SK-N-SH treated with all-trans-retinoic acid at 6 μM for 48 hours (cell line): ENCODE measurements around the gene CAPN10.

Experiments used
- ATAC-seq: fragments of 200-7000 bp; cut with Tn5 transposase; 3 replicates; pipeline ENCODE4 v1.9.1; 2020; ENCODE audit warnings: mild to moderate bottlenecking, moderate library complexity
- ARNTL ChIP-seq: fragments of 450-650 bp; formaldehyde crosslinking; IDR thresholded peaks from 2 replicates; pipeline ENCODE4 v1.5.0; 2020; ENCODE audit warnings: low read depth, mild to moderate bottlenecking, moderate library complexity, borderline replicate concordance
- BACH2 ChIP-seq: fragments of 250-450 bp; sonication (Bioruptor Pico); IDR thresholded peaks from 2 replicates; pipeline ENCODE4 v1.9.0; 2021; ENCODE audit warnings: mild to moderate bottlenecking, borderline replicate concordance
- CREB5 ChIP-seq: fragments of 250-450 bp; sonication (Bioruptor Pico); IDR thresholded peaks from 2 replicates; pipeline ENCODE4 v1.5.1; 2020; ENCODE audit warnings: low read depth, mild to moderate bottlenecking, moderate library complexity
- CSDC2 ChIP-seq: fragments of 250-450 bp; sonication (Bioruptor Pico); IDR thresholded peaks from 2 replicates; pipeline ENCODE4 v1.5.0; 2020; ENCODE audit warnings: mild to moderate bottlenecking, moderate library complexity
- CSRNP3 ChIP-seq: fragments of 250-450 bp; sonication (Bioruptor Pico); IDR thresholded peaks from 2 replicates; pipeline ENCODE4 v1.5.1; 2021; ENCODE audit warnings: mild to moderate bottlenecking, moderate library complexity
- ESRRG ChIP-seq: fragments of 250-450 bp; sonication (Bioruptor Pico); IDR thresholded peaks from 2 replicates; pipeline ENCODE4 v1.6.1; 2021; ENCODE audit warnings: mild to moderate bottlenecking
- GLIS3 ChIP-seq: fragments of 250-450 bp; sonication (Bioruptor Pico); IDR thresholded peaks from 2 replicates; pipeline ENCODE4 v1.5.0; 2020; ENCODE audit warnings: mild to moderate bottlenecking, moderate library complexity
- ISL1 ChIP-seq: fragments of 250-450 bp; sonication (Bioruptor Pico); IDR thresholded peaks from 2 replicates; pipeline ENCODE4 v2.1.2; 2022; ENCODE audit warnings: mild to moderate bottlenecking, moderate library complexity
- OSR1 ChIP-seq: fragments of 250-450 bp; sonication (Bioruptor Pico); IDR thresholded peaks from 2 replicates; pipeline ENCODE4 v1.8.0; 2022; ENCODE audit warnings: moderate library complexity, mild to moderate bottlenecking, inconsistent platforms
- PATZ1 ChIP-seq: fragments of 250-450 bp; sonication (Bioruptor Pico); IDR thresholded peaks from 2 replicates; pipeline ENCODE4 v1.8.0; 2020; ENCODE audit warnings: mild to moderate bottlenecking, moderate library complexity, borderline replicate concordance
- POU6F1 ChIP-seq: fragments of 250-450 bp; sonication (Bioruptor Pico); IDR thresholded peaks from 2 replicates; pipeline ENCODE4 v1.8.0; 2021; ENCODE audit warnings: low read depth, mild to moderate bottlenecking, moderate library complexity, borderline replicate concordance
- PPARA ChIP-seq: fragments of 250-450 bp; sonication (Bioruptor Pico); IDR thresholded peaks from 2 replicates; pipeline ENCODE4 v1.5.0; 2020; ENCODE audit warnings: mild to moderate bottlenecking, borderline replicate concordance
- RARB ChIP-seq: fragments of 250-450 bp; sonication (Bioruptor Pico); IDR thresholded peaks from 2 replicates; pipeline ENCODE4 v1.8.0; 2021; ENCODE audit warnings: mild to moderate bottlenecking, moderate library complexity
- SNAI2 ChIP-seq: fragments of 250-450 bp; sonication (Bioruptor Pico); IDR thresholded peaks from 2 replicates; pipeline ENCODE4 v1.5.0; 2020; ENCODE audit warnings: mild to moderate bottlenecking, moderate library complexity
- TCF4 ChIP-seq: fragments of 250-450 bp; sonication (Bioruptor Pico); IDR thresholded peaks from 2 replicates; pipeline ENCODE4 v1.8.0; 2021; ENCODE audit warnings: mild to moderate bottlenecking, moderate library complexity, borderline replicate concordance
- TSHZ2 ChIP-seq: fragments of 250-450 bp; sonication (Bioruptor Pico); IDR thresholded peaks from 2 replicates; pipeline ENCODE4 v1.5.0; 2020; ENCODE audit warnings: mild to moderate bottlenecking, moderate library complexity
- ZC3H10 ChIP-seq: fragments of 250-450 bp; sonication (Bioruptor Pico); IDR thresholded peaks from 2 replicates; pipeline ENCODE4 v1.5.1; 2021; ENCODE audit warnings: mild to moderate bottlenecking, moderate library complexity
- ZFP3 ChIP-seq: fragments of 250-450 bp; sonication (Bioruptor Pico); IDR thresholded peaks from 2 replicates; pipeline ENCODE4 v1.5.0; 2020; ENCODE audit warnings: mild to moderate bottlenecking, moderate library complexity
- ZFP30 ChIP-seq: fragments of 450-650 bp; formaldehyde crosslinking; IDR thresholded peaks from 2 replicates; pipeline ENCODE4 v1.5.0; 2022; ENCODE audit warnings: mild to moderate bottlenecking, moderate library complexity
- ZNF565 ChIP-seq: fragments of 450-650 bp; formaldehyde crosslinking; conservative IDR thresholded peaks from 2 replicates; pipeline ENCODE4 v1.5.0; 2020; ENCODE audit warnings: low read depth, mild to moderate bottlenecking, moderate library complexity
- ZNF70 ChIP-seq: fragments of 450-650 bp; formaldehyde crosslinking; IDR thresholded peaks from 2 replicates; pipeline ENCODE4 v1.5.0; 2020; ENCODE audit warnings: mild to moderate bottlenecking, moderate library complexity
- ZNF8 ChIP-seq: fragments of 450-650 bp; formaldehyde crosslinking; IDR thresholded peaks from 2 replicates; pipeline ENCODE4 v1.5.0; 2020; ENCODE audit warnings: mild to moderate bottlenecking, moderate library complexity

CAPN10 gene

GRCh38 chr2:240594511-240595380 lies 8.2 kb downstream of the CAPN10 start:
- no peak for TF ChIP-seq SNAI2 (CRISPR knock-in tag)
- no peak for TF ChIP-seq ZFP3
- no peak for TF ChIP-seq PPARA
- TF ChIP-seq ZNF8, result no peak
- TF ChIP-seq ESRRG, result no peak
- no peak for TF ChIP-seq ZNF565 (CRISPR knock-in tag)
- TF ChIP-seq ISL1 (CRISPR knock-in tag), result no peak
- no peak for TF ChIP-seq PATZ1
- no peak for TF ChIP-seq ARNTL (CRISPR knock-in tag)
- no peak for TF ChIP-seq TSHZ2
- TF ChIP-seq OSR1 (CRISPR knock-in tag), result no peak
- no peak for TF ChIP-seq RARB (CRISPR knock-in tag)
- no peak for TF ChIP-seq POU6F1
- TF ChIP-seq CREB5, result no peak
- TF ChIP-seq ZC3H10 (CRISPR knock-in tag), result no peak
- no peak for TF ChIP-seq CSRNP3 (CRISPR knock-in tag)
- TF ChIP-seq TCF4 (CRISPR knock-in tag), result no peak
- TF ChIP-seq BACH2, result no peak
- no peak for TF ChIP-seq GLIS3 (CRISPR knock-in tag)
- no peak for TF ChIP-seq ZNF70 (CRISPR knock-in tag)
- TF ChIP-seq, all 23 proteins: peak for 0
- no peak for ATAC-seq

GRCh38 chr2:240595381-240596079 lies 9.0 kb downstream of the CAPN10 start:
- peak; percentile 67 for ATAC-seq
- no peak for TF ChIP-seq ESRRG
- no peak for TF ChIP-seq ZNF8
- no peak for TF ChIP-seq ZFP30 (CRISPR knock-in tag)
- no peak for TF ChIP-seq CREB5
- TF ChIP-seq PATZ1, result no peak
- no peak for TF ChIP-seq POU6F1
- TF ChIP-seq ISL1 (CRISPR knock-in tag), result no peak
- no peak for TF ChIP-seq CSDC2 (CRISPR knock-in tag)
- no peak for TF ChIP-seq ZFP3
- no peak for TF ChIP-seq BACH2
- no peak for TF ChIP-seq CSRNP3 (CRISPR knock-in tag)
- no peak for TF ChIP-seq SNAI2 (CRISPR knock-in tag)
- TF ChIP-seq ARNTL (CRISPR knock-in tag), result no peak
- TF ChIP-seq GLIS3 (CRISPR knock-in tag), result no peak
